RPMI7951 (cell line): Measurements from ENCODE around the gene PLEKHB1. TPM values are rescaled to one million over a fixed set of nuclear protein-coding genes. Genes with fewer than 3 reads are reported as not detected.
A peak's percentile ranks its signal among the peaks of the same experiment; 100 is the strongest.

Source experiments
- DNase-seq: peaks from one replicate; pipeline ENCODE4 v3.0.0-alpha.2; 2012; ENCODE audit warnings: low read depth
- total RNA-seq: library from RNA; depleted of rRNA; stranded (reverse); fragments of >200 nt; shearing (Covaris generic); gene quantifications from 2 replicates; pipeline ENCODE4 v1.2.3, GENCODE V29; 2014; rRNA removed

The PLEKHB1 gene
- total RNA-seq = not detected in 2 replicates

- no peak for DNase-seq
These were observed at the start of gene PLEKHB1 for GRCh38 chr11:73645972-73646631. PLEKHB1 (plus strand) TSS chr11:73646581; CDS start chr11:73646609, 28 bp downstream.

- DNase-seq = peak; percentile 6
These were observed 48.9 kb upstream of the PLEKHB1 start for GRCh38 chr11:73597336-73597955.

- DNase-seq = peak; percentile 97
These were observed 48.2 kb upstream of the PLEKHB1 start, which contains the start of gene FAM168A for GRCh38 chr11:73597956-73598718. FAM168A (minus strand) TSS chr11:73598112; CDS start chr11:73468474, 129,638 bp downstream.

GRCh38 chr11:73598719-73599379 lies 47.5 kb upstream of the PLEKHB1 start:
- DNase-seq = no peak

- peak; percentile 31 for DNase-seq
These were observed 33.7 kb upstream of the PLEKHB1 start for GRCh38 chr11:73612601-73613140.

GRCh38 chr11:73614591-73614990 lies 31.8 kb upstream of the PLEKHB1 start:
- DNase-seq = no peak

GRCh38 chr11:73622926-73623593 lies 23.3 kb upstream of the PLEKHB1 start:
- DNase-seq = peak; percentile 16

GRCh38 chr11:73623686-73624085 lies 22.7 kb upstream of the PLEKHB1 start:
- DNase-seq = no peak

- peak; percentile 62 for DNase-seq
These were observed 20.6 kb upstream of the PLEKHB1 start for GRCh38 chr11:73625696-73626318.

- DNase-seq = no peak
These were observed 16.5 kb upstream of the PLEKHB1 start for GRCh38 chr11:73629907-73630306.

GRCh38 chr11:73632996-73633395 lies 13.4 kb upstream of the PLEKHB1 start:
- no peak for DNase-seq

GRCh38 chr11:73633999-73634398 lies 12.4 kb upstream of the PLEKHB1 start:
- DNase-seq = no peak

- no peak for DNase-seq
These were observed 10.7 kb upstream of the PLEKHB1 start for GRCh38 chr11:73635721-73636120.

- no peak for DNase-seq
These were observed 10.1 kb upstream of the PLEKHB1 start for GRCh38 chr11:73636249-73636648.

GRCh38 chr11:73637012-73637411 lies 9.4 kb upstream of the PLEKHB1 start:
- no peak for DNase-seq

GRCh38 chr11:73640592-73640991 lies 5.8 kb upstream of the PLEKHB1 start:
- no peak for DNase-seq

GRCh38 chr11:73641668-73642067 lies 4.7 kb upstream of the PLEKHB1 start:
- no peak for DNase-seq

- DNase-seq = no peak
These were observed 1.0 kb upstream of the PLEKHB1 start for GRCh38 chr11:73645121-73645969.

GRCh38 chr11:73647459-73648100 lies 1.2 kb downstream of the PLEKHB1 start:
- no peak for DNase-seq
